ENCODE results near the gene TUSC2. TPM values are rescaled to one million over a fixed set of nuclear protein-coding genes. Genes with fewer than 3 reads are reported as not detected.

The TUSC2 gene
- total and polyA plus RNA-seq, 2 of the 8 experiments (the other 6 are each of a cell fraction or from before 2014, with no cell fraction given) = 33.3 to 65.4 TPM

- peaks cover 16% of the 10 kb centered on the region for H3K79me1 ChIP-seq (ENCODE audit: low read depth, low read length)
- peak within 1 kb of the TSS; percentile 14 for H3K4ac ChIP-seq (replicated peaks; ENCODE audit: insufficient read length, low read depth, low read length)
- no peak within 1 kb of the TSS for H2BK12ac ChIP-seq (ENCODE audit: low read depth, low read length)
- H3K4me3 ChIP-seq (ENCODE audit: extremely low read depth in 1 of 4, insufficient read depth in 2 of 4, low read depth in 3 of 4, low read length in 4 of 4) = peak within 1 kb of the TSS; percentile 75 to 85 (median 83)
- no peak within 1 kb of the TSS for H2AK5ac ChIP-seq (ENCODE audit: low read depth, low read length)
- H3K9me3 ChIP-seq (ENCODE audit: insufficient read depth in 2 of 2, low read depth in 1 of 2, low read length in 1 of 2) = no peaks in the 10 kb centered on the region
- DNase-seq (ENCODE audit: low read depth in 1 of 2, low spot score in 2 of 2) = peak; percentile 91 to 98
- no peak within 1 kb of the TSS for H3K56ac ChIP-seq (replicated peaks; ENCODE audit: insufficient read length, low read depth, low read length)
- peaks cover 0 to 26% of the 10 kb centered on the region in 2 experiments; a peak in 2 of 4 replicates for H3K79me2 ChIP-seq (ENCODE audit: control insufficient read depth in 1 of 2, insufficient read depth in 2 of 2, low read length in 2 of 2)
- FAIRE-seq = peak; percentile 94
- H2BK120ac ChIP-seq (replicated peaks; ENCODE audit: low read depth, low read length) = no peak within 1 kb of the TSS
- H4K91ac ChIP-seq (replicated peaks; ENCODE audit: insufficient read length, low read length) = no peak within 1 kb of the TSS
- peaks cover 3 to 10% (median 5%) of the 10 kb centered on the region in 4 experiments; a peak in 5 of 8 replicates for H3K36me3 ChIP-seq (ENCODE audit: control insufficient read depth in 2 of 4, insufficient read depth in 4 of 4, low read length in 3 of 4)
- peak within 1 kb of the TSS; percentile 72 to 87 for H3K4me2 ChIP-seq (ENCODE audit: insufficient read depth in 1 of 2, low read depth in 2 of 2, low read length in 2 of 2)
- H3K23ac ChIP-seq (ENCODE audit: insufficient read length) = no peak within 1 kb of the TSS
- peak within 1 kb of the TSS; percentile 30 for H4K5ac ChIP-seq (ENCODE audit: insufficient read length, low read depth, low read length)
- H3K4me1 ChIP-seq (replicated peaks in 1 of 4; ENCODE audit: control insufficient read depth in 3 of 4, insufficient read depth in 4 of 4, low read length in 3 of 4) = peaks cover 0 to 16% (median 9%) of the 10 kb centered on the region in 4 experiments; a peak in 6 of 7 replicates
- H3K23me2 ChIP-seq (ENCODE audit: low read depth, low read length) = peaks cover 10% of the 10 kb centered on the region; the same call in 1 of the 2 replicates
- H2BK5ac ChIP-seq (ENCODE audit: low read depth, low read length) = peak within 1 kb of the TSS; percentile 73; the same call in 1 of the 2 replicates
- peak within 1 kb of the TSS; percentile 98 for H2AFZ ChIP-seq (ENCODE audit: low read length)
- no peak within 1 kb of the TSS for H3K14ac ChIP-seq (ENCODE audit: insufficient read length)
- H3K18ac ChIP-seq (ENCODE audit: extremely low read depth, low read length) = peak within 1 kb of the TSS; percentile 55; the same call in 1 of the 2 replicates
- H2BK15ac ChIP-seq (ENCODE audit: low read length) = no peak within 1 kb of the TSS
- POLR2A ChIA-PET (ENCODE audit: partially characterized antibody) = no interaction called here
- H2BK20ac ChIP-seq (ENCODE audit: low read length) = no peak within 1 kb of the TSS
- peak within 1 kb of the TSS; percentile 62 to 88 (median 70) for H3K9ac ChIP-seq (replicated peaks in 1 of 4; ENCODE audit: extremely low read depth in 1 of 4, low read depth in 3 of 4, low read length in 3 of 4)
- peak within 1 kb of the TSS; percentile 94 for H4K8ac ChIP-seq (ENCODE audit: extremely low read depth, insufficient read depth, low read length)
- CTCF ChIA-PET (ENCODE audit: partially characterized antibody) = interaction anchor here (0.7 to 5.0 kb wide), 4 partner anchors 11 to 183 kb away, joined by 3 to 49 read pairs (median 22); partner anchors contain the start of genes CYB561D2, NPRL2 and ZMYND10
- peak within 1 kb of the TSS; percentile 46; the same call in 1 of the 2 replicates for H3K27ac ChIP-seq (ENCODE audit: low read depth, low read length)
- WGBS, 2 experiments (ENCODE audit: extremely low coverage in 1 of 2, insufficient coverage in 1 of 2, insufficient read length in 1 of 2, insufficient replicate concordance in 2 of 2, low coverage in 1 of 2, low lambda C conversion rate in 2 of 2, missing lambda C conversion rate in 1 of 2) = 7% methylated on average over 63 of the region's 64 CpGs; no CpG with 5 or more reads in 1 of the 2 experiments
- H3K27me3 ChIP-seq (replicated peaks in 1 of 4; ENCODE audit: control insufficient read depth in 3 of 4, extremely low read depth in 1 of 4, insufficient read depth in 3 of 4, low read length in 3 of 4) = peaks cover 0 to 5% (median under 1%) of the 10 kb centered on the region in 4 experiments; a peak in 3 of 7 replicates
- H4K20me1 ChIP-seq (replicated peaks in 1 of 2; ENCODE audit: control insufficient read depth in 1 of 2, insufficient read depth in 2 of 2, low read length in 2 of 2) = peaks cover 9 to 24% of the 10 kb centered on the region in 2 experiments
- TF ChIP-seq TAF7 (optimal IDR thresholded peaks at IDR 0.05; ENCODE audit: borderline replicate concordance, low read depth, low read length) = no peak
- TF ChIP-seq KDM5A (IDR thresholded peaks at IDR 0.05; ENCODE audit: low read length) = no peak; the same call in 1 of the 2 replicates
- TF ChIP-seq SP4 (IDR thresholded peaks at IDR 0.05; ENCODE audit: low read length) = peak; percentile 80; the same call in 1 of the 2 replicates
- peak; percentile 68 for TF ChIP-seq CHD2 (IDR thresholded peaks at IDR 0.05; ENCODE audit: low read length)
- TF ChIP-seq EGR1 (IDR thresholded peaks at IDR 0.05; ENCODE audit: borderline replicate concordance, low read depth, low read length) = no peak
- TF ChIP-seq NRF1 (IDR thresholded peaks at IDR 0.05; ENCODE audit: low read depth, low read length) = peak; percentile 78
- no peak for TF ChIP-seq FOSL1 (IDR thresholded peaks at IDR 0.05; ENCODE audit: insufficient read depth, low read depth, low read length)
- no peak for TF ChIP-seq EZH2 (IDR thresholded peaks at IDR 0.05; ENCODE audit: low read depth, low read length, severe bottlenecking)
- TF ChIP-seq CTBP2 (IDR thresholded peaks at IDR 0.05; ENCODE audit: borderline replicate concordance, insufficient read depth, insufficient read length, low read length) = no peak
- TF ChIP-seq POU5F1 (IDR thresholded peaks at IDR 0.05; ENCODE audit: low read depth, low read length) = no peak
These were observed 31.1 kb upstream of the TUSC2 start, which contains the start of gene TMEM115 for GRCh38 chr3:50358911-50359759. Gene TMEM115, minus strand, starts transcription at chr3:50359521. Its CDS starts 458 bp downstream, at chr3:50359063.
